HG02973 (cell line): Measurements from ENCODE around the gene PDLIM1.

Source experiments
- ATAC-seq: cut with Tn5 transposase; IDR thresholded peaks from one replicate; pipeline ENCODE4 v1.9.1; 2021; ENCODE audit warnings: moderate library complexity; ENCODE audit not compliant: unreplicated experiment

The PDLIM1 gene, protein sequence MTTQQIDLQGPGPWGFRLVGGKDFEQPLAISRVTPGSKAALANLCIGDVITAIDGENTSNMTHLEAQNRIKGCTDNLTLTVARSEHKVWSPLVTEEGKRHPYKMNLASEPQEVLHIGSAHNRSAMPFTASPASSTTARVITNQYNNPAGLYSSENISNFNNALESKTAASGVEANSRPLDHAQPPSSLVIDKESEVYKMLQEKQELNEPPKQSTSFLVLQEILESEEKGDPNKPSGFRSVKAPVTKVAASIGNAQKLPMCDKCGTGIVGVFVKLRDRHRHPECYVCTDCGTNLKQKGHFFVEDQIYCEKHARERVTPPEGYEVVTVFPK

DNA sequence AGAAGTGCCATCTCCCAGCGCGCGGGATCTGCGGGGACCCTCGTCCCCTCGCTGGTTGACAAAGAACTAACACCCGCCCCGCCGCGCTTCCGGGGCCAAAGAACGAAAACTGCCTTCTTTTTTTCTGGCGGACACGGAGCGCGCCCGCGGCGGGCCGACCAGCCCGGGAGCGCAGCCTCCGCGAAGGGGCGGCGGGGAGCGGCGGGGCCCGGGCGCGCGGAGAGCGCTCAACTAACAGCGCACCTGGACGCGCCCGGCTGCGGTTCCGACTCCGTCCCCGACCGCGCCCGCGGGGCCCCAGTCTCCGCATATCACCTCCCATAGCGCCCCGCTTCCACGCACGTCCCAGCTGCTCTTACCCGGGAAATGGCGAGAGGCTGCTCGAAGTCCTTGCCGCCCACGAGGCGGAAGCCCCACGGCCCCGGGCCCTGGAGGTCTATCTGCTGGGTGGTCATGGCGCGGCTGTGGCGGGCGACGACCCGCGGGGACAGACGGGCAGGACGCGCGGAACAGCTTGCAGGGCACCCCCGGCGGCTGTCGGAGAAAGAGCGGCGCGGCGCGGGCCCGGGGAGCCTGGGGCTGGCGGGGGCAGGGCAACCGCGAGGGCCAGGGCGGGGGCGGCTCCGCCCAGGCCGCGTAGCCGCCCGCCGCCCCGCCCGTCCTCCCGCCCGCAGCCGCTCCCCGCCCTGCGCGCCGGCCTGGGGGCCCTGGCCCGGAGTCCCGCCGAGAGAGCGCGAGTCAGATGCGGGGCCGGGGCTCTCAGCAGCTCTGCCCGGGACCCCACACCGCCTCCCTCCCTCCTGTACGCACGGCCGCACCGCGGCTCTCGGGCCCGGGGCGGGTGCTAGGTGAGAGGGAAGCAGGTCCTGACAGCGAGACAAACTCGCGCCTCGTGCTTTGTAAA, at the start of gene PDLIM1:
Gene PDLIM1 (minus strand): TSS at position 543 of the 904 bp plus-strand sequence. CDS start 88 bp downstream, at position 455.
- peak; percentile 48 for ATAC-seq

DNA sequence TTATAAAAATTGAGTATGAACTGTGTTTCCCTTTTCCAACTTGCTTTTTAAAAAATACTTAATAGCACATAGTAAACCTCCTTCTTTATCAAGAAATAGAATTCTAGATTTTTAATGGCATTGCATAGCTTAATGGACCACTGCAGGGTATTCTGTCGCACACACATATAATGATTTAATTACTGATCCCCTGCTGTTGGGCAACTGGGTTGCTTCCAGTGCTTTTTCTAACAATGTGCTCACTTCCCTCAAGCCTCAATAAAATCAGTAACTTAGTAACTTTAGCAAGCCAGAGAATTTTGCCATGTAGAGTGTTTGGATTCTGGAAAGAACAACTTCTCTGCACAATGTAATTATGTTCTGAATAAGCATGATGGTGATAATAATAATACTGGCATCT, 49.1 kb upstream of the PDLIM1 start:
- no peak for ATAC-seq

DNA sequence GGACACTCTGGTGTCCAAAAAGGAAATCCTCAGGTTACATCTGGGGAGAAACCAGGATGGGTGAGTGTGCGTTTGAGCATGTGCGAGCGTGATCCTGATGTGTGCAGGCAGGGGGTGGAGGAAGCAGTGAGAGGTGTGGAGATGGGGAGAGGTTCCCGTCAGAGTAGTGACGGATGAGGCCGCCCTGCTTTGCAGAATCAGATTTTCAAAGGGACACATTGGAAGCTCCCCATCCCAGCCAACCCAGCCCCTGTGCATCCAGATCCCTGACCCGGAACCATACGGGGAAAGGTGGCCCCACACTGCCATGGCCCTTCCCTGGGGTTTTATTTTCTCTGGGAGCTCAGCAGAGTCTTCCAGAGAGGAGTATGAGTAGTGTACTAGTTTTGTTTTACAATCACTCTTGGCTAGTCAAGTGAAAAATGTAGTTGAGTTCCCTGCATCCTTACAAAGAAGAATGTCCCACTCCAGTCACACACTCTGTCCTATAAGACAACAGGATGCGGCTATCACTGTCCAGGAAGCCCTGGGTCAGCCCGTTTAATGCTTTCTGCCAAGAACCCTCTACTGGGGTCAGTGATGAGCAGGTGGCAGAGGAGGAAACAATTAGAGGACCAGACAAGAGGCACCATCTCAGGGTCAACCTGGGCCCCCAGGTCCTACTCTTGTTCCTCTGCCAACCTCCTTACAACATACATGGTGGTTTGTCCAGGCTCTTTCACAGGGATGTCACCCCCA, 46.8 kb upstream of the PDLIM1 start:
- no peak for ATAC-seq

DNA sequence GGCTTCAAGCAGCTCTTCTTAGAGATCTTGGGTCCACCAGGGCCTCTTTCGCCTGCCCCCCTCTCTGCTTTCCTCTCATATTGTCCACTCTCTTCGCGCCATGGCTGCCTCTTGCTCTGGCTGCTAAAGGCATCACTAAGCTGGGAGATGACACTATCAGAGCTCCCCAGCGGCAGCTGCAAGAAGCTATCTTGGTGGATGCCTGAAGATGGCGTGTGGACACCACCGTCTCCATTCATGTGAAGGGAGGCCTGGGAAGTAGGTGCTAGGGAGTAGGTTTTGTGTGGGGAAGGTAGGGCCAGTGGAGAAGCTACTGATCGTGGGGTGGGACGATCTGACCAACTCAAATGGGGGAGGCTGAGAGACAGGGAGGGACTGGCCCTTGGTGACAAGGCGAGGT, 45.9 kb upstream of the PDLIM1 start:
- no peak for ATAC-seq

DNA sequence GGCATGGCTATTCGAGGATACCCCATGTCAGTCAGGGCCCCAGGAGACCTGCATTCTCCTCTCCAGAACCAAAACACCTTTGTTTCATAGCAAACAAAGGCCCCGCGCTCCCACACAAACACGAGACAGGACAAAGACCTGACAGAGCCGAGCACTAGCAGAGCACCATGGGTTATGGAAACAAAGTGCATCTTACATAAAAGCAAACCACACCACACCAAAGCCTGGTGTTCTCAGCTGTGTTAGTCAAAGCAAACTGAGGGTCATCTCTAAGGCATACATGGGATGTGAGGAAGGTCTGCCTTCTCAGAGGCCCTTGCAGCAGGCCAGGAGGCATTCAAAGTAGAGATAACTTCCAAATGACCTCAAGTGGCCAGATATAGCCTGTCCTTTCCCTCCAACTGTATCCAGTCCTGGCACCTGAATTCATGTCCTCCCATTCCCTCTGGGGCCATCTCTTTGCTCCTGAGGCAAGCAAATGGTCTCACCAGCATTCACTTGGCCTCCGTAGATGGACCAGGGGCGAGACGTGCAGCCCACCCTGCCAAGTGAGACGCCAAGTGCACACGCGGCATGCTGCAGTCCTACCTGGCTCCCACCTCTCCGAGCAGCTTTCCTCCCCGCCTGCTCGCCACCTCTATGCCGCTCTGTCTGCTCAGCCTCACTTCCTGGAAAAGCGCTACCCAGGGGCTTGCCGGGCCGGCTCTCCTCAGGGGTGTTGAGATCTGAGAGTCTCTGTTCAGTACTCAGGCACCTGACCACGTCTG, 45.3 kb upstream of the PDLIM1 start:
- no peak for ATAC-seq

DNA sequence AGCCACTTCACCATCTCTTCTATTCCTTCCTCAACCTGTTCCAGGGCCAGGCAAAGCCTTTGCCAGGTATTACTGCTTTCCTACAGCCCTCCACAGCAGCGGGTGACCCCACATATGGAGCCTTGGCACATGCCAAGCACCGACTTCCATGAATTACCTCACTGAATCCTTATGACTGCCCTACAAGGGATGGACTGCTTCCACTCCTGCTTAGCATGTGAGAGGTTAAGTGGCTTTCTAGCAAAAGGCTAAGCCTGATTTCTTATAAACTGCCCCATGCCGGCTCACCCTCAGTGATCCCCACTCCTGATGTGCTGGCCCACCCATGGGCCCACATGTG, 44.0 kb upstream of the PDLIM1 start:
- no peak for ATAC-seq

DNA sequence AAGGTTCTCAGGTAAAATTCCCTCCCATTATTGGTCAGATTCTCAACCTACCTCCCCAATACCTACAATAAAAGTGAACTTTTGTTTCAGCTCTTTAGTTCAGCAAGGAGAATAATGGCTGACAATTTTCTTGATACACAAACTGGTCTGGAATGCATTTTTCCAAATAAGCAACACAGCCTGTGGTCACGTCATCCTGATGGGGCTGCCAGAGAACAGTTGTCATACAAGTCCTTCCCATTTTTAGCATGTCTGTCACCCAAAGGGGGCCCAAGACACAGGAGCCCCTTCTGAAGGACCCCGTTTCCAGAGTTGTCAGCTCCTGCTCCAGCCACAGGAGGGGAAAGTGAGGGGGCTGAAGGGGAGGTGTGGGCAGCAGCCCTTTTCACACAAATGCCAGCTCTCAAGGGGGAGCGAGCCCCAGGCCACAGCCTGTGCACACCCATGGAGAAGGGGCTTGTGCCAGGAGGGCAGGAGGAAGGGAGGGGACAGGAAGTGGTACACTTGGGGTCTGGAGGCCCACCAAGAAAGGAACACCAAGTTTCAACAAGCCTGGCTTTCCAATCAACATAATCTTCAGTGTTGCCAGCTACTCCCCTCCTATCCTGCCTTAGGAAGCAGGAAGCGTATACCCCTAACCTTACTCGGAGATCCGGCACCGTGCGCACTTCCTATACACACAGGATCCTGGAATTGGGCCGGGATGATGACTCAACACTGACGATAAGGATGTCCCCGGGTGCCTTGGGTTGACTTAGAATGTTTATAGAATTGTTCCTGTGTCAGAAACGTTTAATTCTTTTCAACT, 43.4 kb upstream of the PDLIM1 start:
- no peak for ATAC-seq

DNA sequence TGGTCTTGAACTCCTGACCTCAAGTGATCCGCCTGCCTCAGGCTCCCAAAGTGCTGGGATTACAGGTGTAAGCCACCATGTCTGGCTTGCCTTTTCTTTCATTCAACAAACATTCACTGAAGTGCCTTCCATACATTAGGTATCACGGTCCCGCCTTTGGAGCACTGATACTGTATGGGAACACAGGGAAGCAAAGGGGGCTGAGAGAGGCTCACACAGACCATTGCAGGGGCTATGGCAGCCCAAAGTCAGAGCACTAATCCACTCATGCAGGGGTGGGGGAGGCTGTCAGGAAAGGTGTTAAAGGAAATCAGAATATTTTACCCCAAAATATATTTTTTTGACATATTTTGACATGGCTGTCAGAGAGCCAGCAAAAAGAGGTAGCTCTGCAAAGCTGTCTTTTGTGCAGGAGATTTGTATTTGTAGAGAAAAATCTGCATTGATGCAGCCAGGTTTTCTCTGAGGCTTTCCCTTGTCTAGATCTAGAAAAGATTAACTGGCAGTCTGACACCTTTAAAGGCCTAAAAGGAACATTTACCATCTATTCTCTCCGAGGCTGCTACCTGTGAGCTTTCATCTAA, 42.0 kb upstream of the PDLIM1 start:
- ATAC-seq, result no peak

DNA sequence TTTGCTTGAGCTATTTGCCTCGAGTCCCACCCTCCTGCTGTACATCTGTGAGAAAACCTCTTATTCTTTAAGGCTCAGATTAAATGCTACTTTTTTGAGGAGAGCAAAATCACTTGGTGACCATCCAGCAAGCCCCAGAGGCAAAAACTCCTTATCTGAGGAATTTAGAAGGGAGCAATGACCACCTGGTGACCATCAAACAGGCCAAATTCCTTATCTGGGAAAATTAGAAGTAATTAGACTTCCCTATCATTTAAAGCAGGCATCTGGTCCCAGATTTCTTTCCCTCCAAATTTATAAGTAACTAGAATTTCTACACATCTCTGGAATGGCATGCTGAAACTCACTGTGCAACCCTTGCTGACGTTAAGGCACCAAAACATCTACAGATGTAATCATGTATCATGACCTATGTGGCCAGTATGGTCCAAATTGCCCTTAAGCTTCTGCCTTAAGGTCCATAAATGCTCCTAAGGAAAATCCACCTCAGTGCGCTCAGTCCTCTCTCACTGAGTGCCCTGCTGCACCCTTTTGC, 40.9 kb upstream of the PDLIM1 start:
- no peak for ATAC-seq

DNA sequence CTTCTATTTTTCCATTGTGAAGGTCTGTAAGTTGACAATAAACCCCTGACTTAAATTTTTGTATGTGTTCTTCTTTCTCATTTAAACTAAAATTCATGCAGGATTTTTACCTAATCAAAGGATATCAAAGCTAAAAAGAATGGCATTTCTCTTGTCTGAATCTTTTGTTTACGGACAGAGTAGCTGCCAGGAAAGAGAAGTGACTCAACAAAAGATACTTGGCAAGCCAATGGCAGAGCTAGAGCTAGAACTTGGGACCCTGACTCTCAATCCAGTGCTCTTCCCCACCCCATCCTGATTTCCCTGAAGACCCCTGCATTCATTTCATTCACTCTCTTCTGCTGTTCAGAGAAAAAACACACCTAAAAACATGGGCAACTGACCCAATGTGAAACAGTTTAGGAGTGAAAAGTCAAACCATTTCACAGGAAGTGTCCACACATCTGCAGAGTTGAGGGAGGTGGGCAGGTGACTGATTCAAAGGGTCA, 40.2 kb upstream of the PDLIM1 start:
- no peak for ATAC-seq

DNA sequence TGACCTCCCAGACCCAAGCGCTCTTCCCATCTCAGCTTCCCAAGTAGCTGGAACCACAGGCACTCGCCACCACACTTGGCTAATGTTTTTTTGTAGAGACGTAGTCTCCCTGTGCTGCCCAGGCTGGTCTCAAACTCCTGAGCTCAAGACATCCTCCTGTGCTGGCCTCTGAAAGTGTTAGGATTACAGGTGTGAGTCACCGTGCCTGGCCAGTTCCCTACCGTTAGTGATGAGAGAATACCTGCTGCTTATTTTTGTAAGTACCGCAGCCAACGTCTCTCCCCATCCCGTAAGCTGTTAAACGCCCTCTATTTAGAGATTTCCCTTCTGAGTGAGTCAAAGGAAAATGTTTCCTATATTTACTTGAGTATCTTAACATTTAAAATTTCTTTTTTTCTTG, 38.5 kb upstream of the PDLIM1 start:
- no peak for ATAC-seq

DNA sequence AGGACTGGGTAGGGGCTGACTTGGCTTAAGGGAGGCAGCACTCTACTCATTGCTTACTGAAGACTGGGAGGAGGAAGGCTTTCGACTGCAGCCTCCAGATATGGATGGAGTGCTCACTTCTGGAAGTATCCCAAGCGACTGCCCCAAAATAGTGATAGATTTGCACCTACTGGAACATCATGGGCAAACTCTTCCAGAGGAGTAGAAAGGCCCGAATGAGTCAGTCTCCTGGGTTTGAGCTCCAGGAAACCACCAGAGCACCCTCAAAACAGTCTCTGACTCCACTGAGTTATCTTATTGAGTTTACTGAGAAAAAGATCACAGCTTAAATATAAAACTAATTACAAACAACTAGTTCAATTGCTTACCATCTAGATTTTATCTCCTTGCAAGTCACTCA, 37.2 kb upstream of the PDLIM1 start:
- ATAC-seq, result no peak

DNA sequence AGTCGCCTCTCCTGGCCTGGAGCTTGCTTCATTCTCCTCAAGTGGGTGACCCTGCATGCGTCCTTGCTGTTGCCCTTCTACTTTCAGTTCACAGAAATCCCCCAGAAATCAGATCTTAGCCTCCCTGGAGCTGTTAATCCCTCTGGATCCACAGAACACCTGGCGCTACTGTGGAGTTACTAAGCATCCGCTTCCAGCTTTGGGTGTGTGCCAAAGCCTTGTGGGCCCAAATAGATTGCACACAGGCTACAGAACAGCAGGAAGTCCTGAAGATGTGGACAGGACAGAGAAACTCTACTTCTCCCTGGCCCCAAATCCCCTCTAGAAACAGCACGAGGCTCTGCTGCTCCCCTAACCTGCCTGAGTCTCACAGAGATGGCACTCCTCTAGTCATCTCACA, 36.6 kb upstream of the PDLIM1 start:
- no peak for ATAC-seq

DNA sequence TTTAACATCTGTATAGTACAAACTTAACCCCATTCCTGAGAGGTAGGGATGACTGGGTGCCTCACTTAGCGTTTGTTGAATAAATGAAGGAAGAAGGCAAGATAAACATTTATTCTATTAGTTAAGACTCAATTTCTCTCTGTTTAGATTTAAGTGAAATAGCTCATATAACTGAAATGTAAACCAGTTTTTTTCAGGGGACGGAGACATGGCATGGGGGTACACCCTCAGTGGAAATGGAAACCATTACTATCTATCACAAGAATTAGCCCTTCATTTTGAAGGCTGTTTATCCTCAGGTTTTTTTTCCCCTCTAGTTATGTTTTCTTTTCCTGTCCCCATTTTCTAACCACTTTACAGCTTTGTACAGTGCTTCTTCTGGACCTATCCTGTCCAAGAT, 35.6 kb upstream of the PDLIM1 start:
- no peak for ATAC-seq

DNA sequence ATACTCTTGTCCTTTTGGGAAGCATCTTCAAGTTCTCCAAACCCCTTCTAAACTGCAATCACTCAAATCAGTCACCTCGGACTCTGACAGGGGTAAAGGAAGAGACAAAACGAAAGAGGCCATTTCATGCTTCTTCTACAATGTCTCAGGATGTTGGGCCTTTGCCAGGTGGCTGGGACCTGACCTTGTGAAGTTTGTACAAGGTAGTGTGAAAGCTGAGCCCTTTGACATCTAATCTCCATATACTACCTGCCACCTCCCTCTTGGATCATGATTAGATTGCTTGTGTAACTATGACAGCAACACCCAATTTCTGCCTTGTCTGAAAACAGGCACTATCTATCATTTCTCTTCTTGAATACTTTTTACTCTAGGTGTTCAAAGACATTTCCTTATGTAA, 35.1 kb upstream of the PDLIM1 start:
- ATAC-seq, result no peak

DNA sequence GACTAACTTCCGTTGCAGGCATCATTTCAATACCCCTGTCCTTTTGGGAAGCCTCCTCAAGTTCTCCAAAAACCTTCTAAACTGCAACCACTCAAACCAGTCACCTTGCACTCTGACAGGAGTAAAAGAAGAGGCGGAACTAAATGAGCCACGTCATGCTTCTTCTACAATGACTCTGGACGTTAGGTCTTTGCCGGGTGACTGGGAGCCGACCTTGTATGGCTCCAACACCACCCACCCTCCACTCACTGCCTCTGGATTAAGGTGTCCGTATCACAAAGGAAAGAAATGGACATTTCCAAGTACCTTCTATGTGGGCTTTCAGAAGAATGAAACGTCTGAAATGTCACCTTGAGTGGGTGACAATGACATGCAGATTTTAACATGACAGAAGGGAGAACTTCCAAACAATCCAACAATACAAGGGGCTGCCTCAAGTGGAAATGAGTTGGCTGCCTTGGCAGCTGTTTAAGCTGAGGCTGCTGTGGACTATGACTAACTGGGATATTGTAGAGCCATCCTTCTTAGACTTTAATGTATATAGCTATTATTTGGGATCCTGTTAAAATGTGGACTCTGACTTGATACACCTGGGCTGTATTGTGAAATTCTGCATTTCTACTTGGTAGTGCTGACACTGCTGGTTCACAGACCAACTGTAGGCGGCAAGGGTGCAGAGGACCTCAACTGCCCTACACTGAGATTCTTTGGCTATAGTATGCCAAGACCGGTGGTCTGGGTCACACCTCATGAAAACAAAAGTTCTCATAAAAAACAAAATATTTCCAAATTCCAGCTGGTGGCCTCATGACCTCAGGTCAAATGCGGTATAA, 33.8 kb upstream of the PDLIM1 start:
- ATAC-seq, result no peak

DNA sequence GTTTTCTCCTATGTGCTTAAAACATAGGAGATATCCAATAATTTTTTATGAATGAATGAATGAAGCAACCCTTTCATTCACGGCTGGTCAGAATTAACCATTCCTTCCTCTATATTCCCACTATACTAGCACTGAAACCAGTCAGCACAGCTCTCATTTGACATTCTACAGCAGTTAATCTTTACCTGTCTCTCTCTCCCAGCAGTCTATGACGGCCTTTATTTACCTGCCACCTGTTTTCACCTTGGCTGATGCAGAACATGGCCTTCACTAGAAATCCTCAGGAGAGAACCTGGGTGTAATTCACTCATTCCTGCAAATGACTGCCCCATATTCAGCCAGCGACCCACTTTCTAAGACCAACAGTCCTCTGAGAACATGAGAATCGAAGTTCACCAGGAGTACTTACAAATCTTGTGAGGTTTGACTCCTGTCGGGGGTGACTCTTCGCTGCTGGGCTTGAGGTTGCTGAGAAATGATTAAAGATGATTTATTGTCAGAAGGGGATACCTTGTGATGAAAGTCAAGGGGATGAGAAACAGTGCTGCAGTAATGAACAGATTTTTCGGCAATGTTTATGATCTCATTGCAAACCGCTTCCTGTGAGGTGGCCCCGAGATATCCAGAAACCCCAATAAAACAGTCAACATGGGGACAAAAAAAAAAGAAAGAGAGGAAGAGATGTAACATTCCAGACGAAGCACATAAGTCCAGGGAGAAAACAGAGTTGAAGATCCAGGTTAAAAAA, 30.9 kb upstream of the PDLIM1 start:
- no peak for ATAC-seq

DNA sequence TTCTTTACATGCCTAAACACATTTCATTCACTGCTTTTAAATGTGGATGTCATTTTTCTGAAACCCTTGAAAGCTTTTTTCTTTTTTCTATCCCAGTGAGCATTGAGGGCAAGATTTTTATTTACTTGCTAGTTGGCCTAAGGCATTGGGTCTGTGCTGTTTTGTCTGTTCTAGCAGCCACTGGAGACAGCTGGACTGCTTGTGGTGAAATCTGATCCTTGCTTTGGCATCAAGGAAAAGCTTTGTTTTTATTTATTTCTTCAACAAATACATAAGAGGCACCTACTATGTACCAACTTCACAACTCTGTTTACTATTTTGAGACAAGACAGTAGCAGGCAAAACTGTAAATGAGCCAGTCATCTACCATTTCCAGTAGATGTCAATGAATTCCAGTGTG, 28.4 kb upstream of the PDLIM1 start:
- ATAC-seq, result no peak
